Measurements from ENCODE around the gene MFF.

DNA sequence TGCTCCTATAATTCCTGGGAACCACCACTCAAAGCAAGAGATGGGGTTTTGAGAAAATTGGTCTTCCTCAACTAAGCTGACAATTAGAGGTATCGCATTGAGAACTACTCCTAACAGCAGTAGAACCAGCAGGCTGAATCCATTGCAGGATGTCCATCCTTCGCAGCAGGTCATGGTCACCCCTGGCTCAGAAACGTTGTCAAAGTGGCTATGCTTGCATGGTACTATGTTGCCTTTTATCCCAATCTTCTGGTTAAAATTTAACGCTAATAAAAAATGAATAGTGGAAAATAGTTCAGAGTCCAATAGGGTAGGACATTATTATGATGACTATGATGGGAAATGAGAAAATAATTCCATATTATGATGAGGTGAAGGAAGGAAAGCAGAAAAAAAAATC is 54.0 kb downstream of the MFF start, which contains the start of gene TM4SF20:
- TF ChIP-seq TCF7L2 (IDR thresholded peaks at IDR 0.05; ENCODE audit: borderline replicate concordance, extremely low read depth, insufficient read depth, insufficient read length) (no peak), POLR2A (IDR thresholded peaks at IDR 0.05; ENCODE audit: borderline replicate concordance, extremely low read depth, insufficient read depth, insufficient read length) (no peak)

All from HCT116 (cell line).